CD4-positive, alpha-beta T cell (primary cell): Measurements from ENCODE around the gene SLC25A42. TPM values are rescaled to one million over a fixed set of nuclear protein-coding genes. Genes with fewer than 3 reads are reported as not detected.
"Not testable (repeated sequence)": the region's sequence is repeated elsewhere in the genome, so short reads cannot be mapped to it uniquely, and the experiment has no call there.

ENCODE experiments used
- ATAC-seq: fragments of 200-7000 bp; cut with Tn5 transposase; one replicate; pipeline ENCODE4 v1.10.0; 2022; ENCODE audit warnings: mild to moderate bottlenecking; ENCODE audit not compliant: poor library complexity
- CTCF ChIA-PET: fragments of 350-600 bp; sonication (Branson Sonifier 250); formaldehyde crosslinking; loops from one replicate; lab custom pipeline; 2021; ENCODE audit warnings: antibody characterized with exemption, inconsistent platforms; lab: Charles Lee
- POLR2A ChIA-PET: fragments of 350-600 bp; sonication (Branson Sonifier 250); formaldehyde crosslinking; loops from one replicate; lab custom pipeline; 2021; ENCODE audit warnings: antibody characterized with exemption, inconsistent platforms; lab: Charles Lee
- DNase-seq, 14 experiments: peaks; one replicate each; pipeline ENCODE4 v3.0.0-alpha.2; 2013 to 2020; ENCODE audit warnings: mixed read lengths in 2 of 14
- H3K27ac ChIP-seq, 2 donors: one replicate each; pipeline versions ENCODE4 v1.5.1 to v1.7.0; 2013; ENCODE audit warnings: low read length in 2 of 2, low read depth in 1 of 2, mild to moderate bottlenecking in 1 of 2
- H3K27me3 ChIP-seq, 2 experiments: 1 replicate in 1 of 2; 2 replicates in 1 of 2; pipeline versions ENCODE4 v1.6.1 to v1.7.0; 2013; ENCODE audit warnings: low read length in 2 of 2, control low read depth in 1 of 2, mild to moderate bottlenecking in 1 of 2, moderate library complexity in 1 of 2; ENCODE audit not compliant: insufficient read depth in 2 of 2, control insufficient read depth in 1 of 2
- H3K36me3 ChIP-seq: one replicate; pipeline ENCODE4 v1.6.1; 2013; ENCODE audit warnings: low read length, control low read depth; ENCODE audit not compliant: insufficient read depth
- H3K4me1 ChIP-seq: one replicate; pipeline ENCODE4 v1.6.1; 2013; ENCODE audit warnings: low read length, control low read depth; ENCODE audit not compliant: insufficient read depth
- H3K4me3 ChIP-seq: one replicate; pipeline ENCODE4 v1.5.1; 2013; ENCODE audit warnings: mild to moderate bottlenecking, low read length, moderate library complexity
- H3K9me3 ChIP-seq, 2 experiments: 1 replicate in 1 of 2; 2 replicates in 1 of 2; pipeline versions ENCODE4 v1.6.1 to v1.7.0; 2013; ENCODE audit warnings: low read length in 2 of 2, mild to moderate bottlenecking in 2 of 2, control low read depth in 1 of 2, moderate library complexity in 1 of 2; ENCODE audit not compliant: control insufficient read depth in 1 of 2, insufficient read depth in 1 of 2
- H3K27ac Mint-ChIP-seq: one replicate; pipeline ENCODE4 v1.8.0; 2020; ENCODE audit warnings: mixed read lengths
- H3K27me3 Mint-ChIP-seq: one replicate; pipeline ENCODE4 v1.8.0; 2021; ENCODE audit warnings: mixed read lengths
- H3K36me3 Mint-ChIP-seq: one replicate; pipeline ENCODE4 v1.8.0; 2021; ENCODE audit warnings: low read depth, mixed read lengths
- H3K4me1 Mint-ChIP-seq: one replicate; pipeline ENCODE4 v1.8.0; 2021; ENCODE audit warnings: low read depth, mixed read lengths
- H3K4me3 Mint-ChIP-seq: one replicate; pipeline ENCODE4 v1.8.0; 2020; ENCODE audit warnings: mild to moderate bottlenecking, mixed read lengths
- H3K9me3 Mint-ChIP-seq: one replicate; pipeline ENCODE4 v1.8.0; 2020; ENCODE audit warnings: mixed read lengths
- intact Hi-C, 2 experiments: fragments of 100-400 bp; cut with DNase I in 1 of 2; cut with micrococcal nuclease in 1 of 2; formaldehyde crosslinking; loops; one replicate each; pipeline versions ENCODE4 v1.15.1 to v1.9.0; 2023 to 2025; cut with DNase I, micrococcal nuclease
- polyA plus RNA-seq, 2 donors: library from polyadenylated mRNA; unstranded; fragments of 120-200 nt; gene quantifications; one replicate each; pipeline ENCODE4 v1.2.1, GENCODE V29; 2013
- total RNA-seq, 174 experiments: library from RNA in 2 of 174; stranded (reverse) in 2 of 174; gene quantifications; one replicate each; pipeline ENCODE4 v1.2.3 and lab custom pipeline; 2021 to 2026
- TF ChIP-seq, protein P1 (sequence below): fragments of 200-600 bp; IDR thresholded peaks from one replicate; pipeline ENCODE4 v1.8.0; 2022; ENCODE audit warnings: antibody characterized with exemption, mild to moderate bottlenecking

SLC25A42 gene, protein sequence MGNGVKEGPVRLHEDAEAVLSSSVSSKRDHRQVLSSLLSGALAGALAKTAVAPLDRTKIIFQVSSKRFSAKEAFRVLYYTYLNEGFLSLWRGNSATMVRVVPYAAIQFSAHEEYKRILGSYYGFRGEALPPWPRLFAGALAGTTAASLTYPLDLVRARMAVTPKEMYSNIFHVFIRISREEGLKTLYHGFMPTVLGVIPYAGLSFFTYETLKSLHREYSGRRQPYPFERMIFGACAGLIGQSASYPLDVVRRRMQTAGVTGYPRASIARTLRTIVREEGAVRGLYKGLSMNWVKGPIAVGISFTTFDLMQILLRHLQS
- total RNA-seq: 10 to 100 TPM; 15.1 to 15.4 TPM
- polyA plus RNA-seq (2013, experiment 1 of 2): 16.6 TPM
- polyA plus RNA-seq (2013, experiment 2 of 2): 17.9 TPM
- total RNA-seq (lab: John Stamatoyannopoulos, UW): 4.4 to 45.7 (median 19.9) reads per million in 172 experiments

DNA sequence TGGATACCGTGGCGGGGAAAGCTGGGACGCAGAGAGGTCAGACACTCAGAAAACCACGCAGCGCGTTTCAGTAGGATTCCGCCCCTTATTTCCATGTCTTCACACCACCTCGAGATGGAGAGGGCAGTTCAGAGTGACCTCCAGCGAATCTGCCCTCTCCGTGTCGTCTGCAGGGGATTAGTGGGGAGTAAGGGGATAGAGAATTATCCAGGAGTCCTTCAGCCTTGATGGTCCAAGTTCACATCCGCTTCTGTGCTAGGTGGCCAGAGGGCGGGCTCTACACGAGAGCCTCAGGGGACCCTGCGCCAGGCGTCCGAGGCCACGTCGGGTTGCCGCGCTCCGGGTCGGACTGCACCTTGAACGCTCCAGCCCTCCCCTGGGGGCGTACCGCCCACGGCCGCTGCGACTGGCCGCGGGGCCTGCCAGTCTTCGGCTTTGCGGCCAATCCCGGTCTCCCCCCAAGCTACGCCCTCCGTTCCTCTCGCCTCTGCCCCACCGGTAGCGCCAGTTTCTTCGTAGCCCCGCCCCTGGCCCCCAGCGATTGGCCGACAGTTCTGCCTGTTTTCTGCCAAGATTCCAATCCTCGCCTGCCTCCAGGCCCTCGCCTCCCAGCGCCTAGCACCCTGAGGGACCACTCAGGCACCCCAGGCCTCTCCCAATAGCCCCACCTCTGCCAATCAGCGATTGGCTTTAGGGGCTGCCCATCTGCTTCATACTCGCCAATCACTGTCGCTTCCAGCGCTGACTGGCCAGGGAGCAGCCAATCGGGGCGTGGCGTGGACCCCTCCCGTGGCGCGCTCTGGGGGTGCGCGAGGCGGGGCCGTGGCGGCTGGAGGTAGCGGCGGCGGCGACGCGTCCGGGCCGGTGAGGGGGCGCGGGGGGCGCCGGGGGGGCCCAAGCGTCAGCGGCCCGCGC lies at the start of gene SLC25A42:
SLC25A42 (plus strand) TSS at position 812 of the 915 bp plus-strand sequence. CDS start 32,131 bp downstream, outside the sequence.
- Mint-ChIP-seq H3K4me3 (peak within 1 kb of the TSS; percentile 86), H3K36me3 (peaks cover 8% of the 10 kb centered on the region), H3K9me3 (no peaks in the 10 kb centered on the region), H3K4me1 (peaks cover 35% of the 10 kb centered on the region), H3K27ac (peak within 1 kb of the TSS; percentile 65), H3K27me3 (no peaks in the 10 kb centered on the region)
- Histone ChIP-seq H3K27ac (peak within 1 kb of the TSS; percentile 44 to 61), H3K9me3 (no peaks in the 10 kb centered on the region), H3K4me1 (peaks cover 49% of the 10 kb centered on the region), H3K36me3 (peaks cover 3% of the 10 kb centered on the region), H3K27me3 (no peaks in the 10 kb centered on the region), H3K4me3 (peak within 1 kb of the TSS; percentile 73)
- intact Hi-C loops: loop anchor here (1.0 to 5.0 kb wide), 4 partner anchors 28 to 129 kb away; partner anchors contain the start of genes TMEM161A (in 2 of the 2), BORCS8 (in 1 of the 2) and RFXANK (in 1 of the 2)
- peak; percentile 91 for ATAC-seq
- TF ChIP-seq, protein P1, sequence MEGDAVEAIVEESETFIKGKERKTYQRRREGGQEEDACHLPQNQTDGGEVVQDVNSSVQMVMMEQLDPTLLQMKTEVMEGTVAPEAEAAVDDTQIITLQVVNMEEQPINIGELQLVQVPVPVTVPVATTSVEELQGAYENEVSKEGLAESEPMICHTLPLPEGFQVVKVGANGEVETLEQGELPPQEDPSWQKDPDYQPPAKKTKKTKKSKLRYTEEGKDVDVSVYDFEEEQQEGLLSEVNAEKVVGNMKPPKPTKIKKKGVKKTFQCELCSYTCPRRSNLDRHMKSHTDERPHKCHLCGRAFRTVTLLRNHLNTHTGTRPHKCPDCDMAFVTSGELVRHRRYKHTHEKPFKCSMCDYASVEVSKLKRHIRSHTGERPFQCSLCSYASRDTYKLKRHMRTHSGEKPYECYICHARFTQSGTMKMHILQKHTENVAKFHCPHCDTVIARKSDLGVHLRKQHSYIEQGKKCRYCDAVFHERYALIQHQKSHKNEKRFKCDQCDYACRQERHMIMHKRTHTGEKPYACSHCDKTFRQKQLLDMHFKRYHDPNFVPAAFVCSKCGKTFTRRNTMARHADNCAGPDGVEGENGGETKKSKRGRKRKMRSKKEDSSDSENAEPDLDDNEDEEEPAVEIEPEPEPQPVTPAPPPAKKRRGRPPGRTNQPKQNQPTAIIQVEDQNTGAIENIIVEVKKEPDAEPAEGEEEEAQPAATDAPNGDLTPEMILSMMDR: no peak
- ChIA-PET CTCF (interaction anchor here (1.4 kb wide), 2 partner anchors 53 to 82 kb away, joined by 3 read pairs; no protein-coding TSS in a partner anchor), POLR2A (interaction anchor here (0.6 to 1.9 kb wide), 9 partner anchors 12 to 1265 kb away, joined by 3 to 6 read pairs (median 3); partner anchors contain the start of genes BORCS8, COPE, DDX49 and NR2C2AP)
- DNase-seq: peak; percentile 97 to 100 (median 99)

DNA sequence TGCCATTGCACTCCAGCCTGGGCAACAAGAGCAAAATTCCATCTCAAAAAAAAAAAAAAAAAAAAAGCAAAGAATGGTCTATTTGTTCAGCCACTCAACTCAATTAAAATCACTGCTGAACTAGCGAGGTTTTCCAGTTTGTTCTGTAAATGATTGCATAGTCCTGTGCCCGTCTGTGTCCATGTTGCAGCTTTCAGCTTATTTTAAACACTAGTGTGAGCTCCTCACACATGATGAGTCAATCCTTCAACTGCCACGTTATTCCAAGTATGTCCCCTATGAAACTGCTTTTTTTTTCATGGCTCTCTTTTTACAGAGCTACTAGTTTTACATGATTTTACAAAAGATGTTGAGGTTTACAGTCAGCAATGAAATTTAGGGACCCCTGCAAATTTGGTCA lies 42.7 kb upstream of the SLC25A42 start:
- peaks cover 63% of the 10 kb centered on the region for H3K36me3 Mint-ChIP-seq
- H3K4me1 Mint-ChIP-seq: peaks cover 29% of the 10 kb centered on the region
- no peak for DNase-seq
- Histone ChIP-seq H3K27ac (no peak overlapping the region), H3K4me3 (no peak overlapping the region), H3K36me3 (peaks cover 71% of the 10 kb centered on the region), H3K4me1 (peaks cover 6% of the 10 kb centered on the region), H3K9me3 (no peaks in the 10 kb centered on the region), H3K27me3 (no peaks in the 10 kb centered on the region)
- no peak for ATAC-seq
- H3K9me3 Mint-ChIP-seq: no peaks in the 10 kb centered on the region
- CTCF ChIA-PET: no interaction called here
- no peak overlapping the region for H3K4me3 Mint-ChIP-seq
- intact Hi-C loops: no loop called here
- H3K27me3 Mint-ChIP-seq: no peaks in the 10 kb centered on the region
- POLR2A ChIA-PET: no interaction called here
- no peak overlapping the region for H3K27ac Mint-ChIP-seq
- TF ChIP-seq, protein P1: no peak

DNA sequence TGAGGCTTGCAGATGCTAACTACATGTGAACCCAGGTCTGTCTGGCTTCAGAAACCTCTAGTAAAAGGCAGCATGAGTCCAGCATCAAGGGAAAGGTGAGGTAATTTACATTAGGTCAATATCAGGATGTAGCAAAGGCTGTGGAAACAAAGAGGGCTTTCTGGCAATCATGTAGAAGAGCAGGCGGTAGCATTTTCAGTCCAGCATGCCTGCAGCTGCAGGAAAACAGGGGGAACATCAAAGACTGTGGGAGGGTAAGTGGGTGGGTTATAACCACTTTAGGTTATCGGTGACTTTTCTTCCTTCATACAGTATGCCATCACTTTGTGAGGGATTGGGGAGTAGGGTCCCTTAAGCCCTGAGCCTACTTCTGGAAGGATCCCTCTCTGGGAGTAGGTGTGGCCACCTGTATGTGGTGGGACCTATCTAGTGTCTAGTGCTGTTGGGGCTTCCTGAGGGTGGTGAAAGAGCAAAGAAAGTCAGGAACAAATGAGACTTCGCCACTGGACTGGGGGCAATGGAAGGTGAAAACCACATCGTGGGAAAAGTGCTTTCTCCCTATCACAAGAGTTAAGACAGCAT lies 41.3 kb upstream of the SLC25A42 start:
- Mint-ChIP-seq H3K4me3 (no peak overlapping the region), H3K36me3 (peaks cover 63% of the 10 kb centered on the region)
- peaks cover 71% of the 10 kb centered on the region for H3K36me3 ChIP-seq

DNA sequence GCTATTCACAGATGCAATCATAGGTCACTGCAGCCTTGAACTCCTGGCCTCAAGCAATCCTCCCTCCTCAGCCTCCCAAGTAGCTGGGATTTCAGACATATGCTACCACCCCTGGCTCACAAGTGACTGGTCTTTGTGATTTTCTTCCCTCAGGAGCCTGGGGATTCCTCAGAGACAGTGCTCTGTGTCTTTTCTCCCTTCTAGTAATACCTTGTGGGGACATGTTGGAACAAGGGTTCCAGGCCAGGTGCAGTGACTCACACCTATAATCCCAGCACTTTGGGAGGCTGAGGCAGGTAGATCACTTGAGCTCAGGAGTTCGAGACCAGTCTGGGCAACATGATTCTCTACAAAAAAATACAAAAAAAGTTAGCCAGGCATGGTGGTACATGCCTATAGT lies 40.4 kb upstream of the SLC25A42 start:
- H3K9me3 ChIP-seq, H3K27me3 ChIP-seq, H3K27ac ChIP-seq, H3K4me3 Mint-ChIP-seq, ATAC-seq, H3K27ac Mint-ChIP-seq, intact Hi-C loops, H3K4me3 ChIP-seq, DNase-seq, H3K9me3 Mint-ChIP-seq, H3K27me3 Mint-ChIP-seq, CTCF ChIA-PET: not testable (repeated sequence)
- peaks cover 71% of the 10 kb centered on the region for H3K36me3 Mint-ChIP-seq
- peaks cover 69% of the 10 kb centered on the region for H3K36me3 ChIP-seq
- peaks cover 11% of the 10 kb centered on the region for H3K4me1 ChIP-seq
- H3K4me1 Mint-ChIP-seq: peaks cover 45% of the 10 kb centered on the region
- POLR2A ChIA-PET: interaction anchor here (0.6 kb wide), 1 partner anchor 505 kb away, joined by 3 read pairs; no protein-coding TSS in a partner anchor

More for the DNA sequence above, 41.3 kb upstream of the SLC25A42 start:
- no peaks in the 10 kb centered on the region for H3K27me3 ChIP-seq
- no peak overlapping the region for H3K27ac Mint-ChIP-seq
- H3K4me1 ChIP-seq: peaks cover 11% of the 10 kb centered on the region
- no peak overlapping the region for H3K4me3 ChIP-seq
- no peak overlapping the region for H3K27ac ChIP-seq
- intact Hi-C loops: no loop called here
- no peaks in the 10 kb centered on the region for H3K9me3 ChIP-seq
- ChIA-PET POLR2A (no interaction called here), CTCF (no interaction called here)
- DNase-seq: no peak
- H3K27me3 Mint-ChIP-seq: no peaks in the 10 kb centered on the region
- no peak for ATAC-seq
- TF ChIP-seq, protein P1: no peak
- H3K4me1 Mint-ChIP-seq: peaks cover 37% of the 10 kb centered on the region
- H3K9me3 Mint-ChIP-seq: no peaks in the 10 kb centered on the region
